HEK293T (cell line): ENCODE measurements around the gene CD34.

Experiments used
- ARNT ChIP-seq: fragments of 450-650 bp; IDR thresholded peaks from 2 replicates; pipeline ENCODE4 v1.6.1; 2017; ENCODE audit warnings: mild to moderate bottlenecking
- BHLHE40 ChIP-seq: fragments of 450-650 bp; IDR thresholded peaks from 2 replicates; pipeline ENCODE4 v1.6.1; 2016; ENCODE audit warnings: mild to moderate bottlenecking, moderate library complexity, borderline replicate concordance
- CTBP1 ChIP-seq: fragments of 450-650 bp; IDR thresholded peaks from 2 replicates; pipeline ENCODE4 v1.6.1; 2016; ENCODE audit warnings: borderline replicate concordance
- FOXA1 ChIP-seq: fragments of 450-650 bp; IDR thresholded peaks from 2 replicates; pipeline ENCODE4 v1.6.1; 2016; ENCODE audit warnings: mild to moderate bottlenecking
- FOXK2 ChIP-seq: fragments of 450-650 bp; IDR thresholded peaks from 2 replicates; pipeline ENCODE4 v1.6.1; 2016; ENCODE audit warnings: mild to moderate bottlenecking
- FOXM1 ChIP-seq: fragments of 450-650 bp; IDR thresholded peaks from 2 replicates; pipeline ENCODE4 v1.6.1; 2017; ENCODE audit warnings: mild to moderate bottlenecking, borderline replicate concordance
- HDGF ChIP-seq: fragments of 450-650 bp; IDR thresholded peaks from 2 replicates; pipeline ENCODE4 v1.6.1; 2017; ENCODE audit warnings: antibody characterized with exemption, borderline replicate concordance
- LEF1 ChIP-seq: fragments of 450-650 bp; IDR thresholded peaks from 2 replicates; pipeline ENCODE4 v1.6.1; 2017; ENCODE audit warnings: mild to moderate bottlenecking, borderline replicate concordance
- NFRKB ChIP-seq: fragments of 450-650 bp; IDR thresholded peaks from 2 replicates; pipeline ENCODE4 v1.6.1; 2016; ENCODE audit warnings: mild to moderate bottlenecking, moderate library complexity
- PKNOX1 ChIP-seq: fragments of 450-650 bp; IDR thresholded peaks from 2 replicates; pipeline ENCODE4 v1.6.1; 2016
- SP1 ChIP-seq: fragments of 450-650 bp; IDR thresholded peaks from 2 replicates; pipeline ENCODE4 v1.6.1; 2017
- SUZ12 ChIP-seq: fragments of 450-650 bp; IDR thresholded peaks from 2 replicates; pipeline ENCODE4 v1.6.1; 2016; ENCODE audit warnings: mild to moderate bottlenecking
- TARDBP ChIP-seq: fragments of 450-650 bp; IDR thresholded peaks from 2 replicates; pipeline ENCODE4 v1.6.1; 2016
- ZNF384 ChIP-seq: fragments of 450-650 bp; IDR thresholded peaks from 2 replicates; pipeline ENCODE4 v1.6.1; 2016

DNA sequence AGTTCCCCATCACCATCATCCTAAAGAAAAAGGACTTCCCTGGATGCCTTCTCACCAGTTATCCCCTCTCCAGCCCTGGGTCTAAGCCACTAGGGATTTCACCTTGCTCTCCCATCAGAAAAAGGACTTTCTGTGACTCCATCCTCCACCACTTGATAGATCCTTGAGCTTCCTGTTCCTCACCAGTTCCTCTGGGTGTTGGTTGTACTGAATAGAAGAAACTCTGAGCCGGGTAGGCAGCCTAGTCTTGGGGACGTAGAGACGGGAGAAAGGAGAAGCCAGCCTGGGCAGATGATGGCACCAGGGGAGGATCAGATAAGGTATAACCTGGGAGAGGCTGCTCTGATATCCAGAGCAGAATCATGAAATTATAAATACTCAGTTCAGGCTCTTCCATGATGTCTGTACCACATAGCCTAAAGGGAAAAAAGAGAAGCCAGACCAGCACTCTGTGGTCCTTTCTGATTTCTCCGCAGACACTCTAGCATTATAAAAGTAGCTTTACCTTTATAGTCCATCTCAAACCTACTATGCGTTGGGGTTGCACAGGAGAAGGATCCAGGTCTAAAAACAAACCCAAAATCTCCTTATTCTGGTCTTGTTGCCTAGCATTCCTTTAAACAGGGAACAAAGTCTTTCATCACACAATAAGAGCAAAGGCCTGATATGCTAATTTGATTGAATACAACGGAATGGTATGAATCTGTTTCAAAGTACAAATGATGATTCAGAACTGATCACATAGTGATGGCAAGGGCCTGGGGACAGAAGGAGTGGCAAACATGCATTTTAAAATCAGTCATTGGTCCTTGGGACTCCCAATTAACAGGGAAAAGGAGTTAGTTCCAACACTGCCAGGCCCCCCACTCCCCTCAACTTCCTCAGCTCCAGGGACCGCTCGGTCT is 1.2 kb upstream of the CD34 start:
- TF ChIP-seq ARNT (no peak), CTBP1 (no peak), TARDBP (no peak), HDGF (no peak), LEF1 (no peak), SUZ12 (no peak), FOXA1 (no peak), FOXK2 (no peak), NFRKB (no peak), ZNF384 (no peak), SP1 (no peak), BHLHE40 (no peak), PKNOX1 (no peak), FOXM1 (no peak)
